Fibroblast of lung (primary cell): ENCODE results near the gene SEMA7A.

ENCODE experiments used
- EZH2 ChIP-seq: IDR thresholded peaks from 2 replicates; pipeline ENCODE4 v1.5.1; 2012; ENCODE audit warnings: low read length, control low read depth, mild to moderate bottlenecking; ENCODE audit errors: missing control alignments
- TF ChIP-seq, protein P1 (sequence below), 2 donors: IDR thresholded peaks in 1 of 2; conservative IDR thresholded peaks in 1 of 2; 1 replicate in 1 of 2; 2 replicates in 1 of 2; pipeline ENCODE4 v1.5.1; 2011 to 2012; ENCODE audit warnings: low read length in 2 of 2, control low read depth in 1 of 2, inconsistent platforms in 1 of 2, low read depth in 1 of 2, mild to moderate bottlenecking in 1 of 2

DNA sequence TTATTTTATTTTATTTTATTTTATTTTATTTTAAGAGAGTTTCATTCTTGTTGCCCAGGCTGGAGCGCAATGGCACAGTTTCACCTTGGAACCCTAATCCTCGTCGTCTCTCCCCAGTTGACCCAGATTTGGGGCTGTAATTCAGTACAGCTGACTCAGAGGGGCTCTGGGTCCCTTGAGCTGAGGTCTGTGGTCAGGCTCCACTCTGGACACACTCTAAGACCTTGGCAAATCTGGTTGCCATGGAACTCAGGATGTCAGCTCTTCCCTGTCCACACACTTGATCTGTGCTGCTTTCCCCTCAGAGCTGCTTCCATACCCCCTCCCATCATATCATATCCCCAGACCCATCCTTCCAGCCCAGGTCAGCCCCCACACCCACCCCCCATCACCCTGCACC, 65.6 kb downstream of the SEMA7A start:
- TF ChIP-seq, protein P1, sequence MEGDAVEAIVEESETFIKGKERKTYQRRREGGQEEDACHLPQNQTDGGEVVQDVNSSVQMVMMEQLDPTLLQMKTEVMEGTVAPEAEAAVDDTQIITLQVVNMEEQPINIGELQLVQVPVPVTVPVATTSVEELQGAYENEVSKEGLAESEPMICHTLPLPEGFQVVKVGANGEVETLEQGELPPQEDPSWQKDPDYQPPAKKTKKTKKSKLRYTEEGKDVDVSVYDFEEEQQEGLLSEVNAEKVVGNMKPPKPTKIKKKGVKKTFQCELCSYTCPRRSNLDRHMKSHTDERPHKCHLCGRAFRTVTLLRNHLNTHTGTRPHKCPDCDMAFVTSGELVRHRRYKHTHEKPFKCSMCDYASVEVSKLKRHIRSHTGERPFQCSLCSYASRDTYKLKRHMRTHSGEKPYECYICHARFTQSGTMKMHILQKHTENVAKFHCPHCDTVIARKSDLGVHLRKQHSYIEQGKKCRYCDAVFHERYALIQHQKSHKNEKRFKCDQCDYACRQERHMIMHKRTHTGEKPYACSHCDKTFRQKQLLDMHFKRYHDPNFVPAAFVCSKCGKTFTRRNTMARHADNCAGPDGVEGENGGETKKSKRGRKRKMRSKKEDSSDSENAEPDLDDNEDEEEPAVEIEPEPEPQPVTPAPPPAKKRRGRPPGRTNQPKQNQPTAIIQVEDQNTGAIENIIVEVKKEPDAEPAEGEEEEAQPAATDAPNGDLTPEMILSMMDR (conservative IDR thresholded peaks at IDR 0.05 in 1 of 2, IDR thresholded peaks at IDR 0.05 in 1 of 2; ENCODE audit: low read depth in 1 of 2, low read length in 2 of 2): no peak
- TF ChIP-seq EZH2: no peak
